Right ventricle myocardium inferior (tissue), 1 donor: ENCODE data around the gene POM121. TPM values are rescaled to one million over a fixed set of nuclear protein-coding genes. Genes with fewer than 3 reads are reported as not detected.
A peak's percentile ranks its signal among the peaks of the same experiment; 100 is the strongest.
"Not testable (repeated sequence)": the region's sequence is repeated elsewhere in the genome, so short reads cannot be mapped to it uniquely, and the experiment has no call there.

Experiments
- ATAC-seq: fragments of 200-7000 bp; cut with Tn5 transposase; one replicate; pipeline ENCODE4 v1.9.1; 2020; ENCODE audit warnings: mild to moderate bottlenecking, moderate library complexity
- DNase-seq: peaks from one replicate; pipeline ENCODE4 v3.0.0; 2021; ENCODE audit errors: missing footprints
- intact Hi-C: fragments of 100-400 bp; cut with DNase I; formaldehyde crosslinking; loops from one replicate; pipeline ENCODE4 v1.11.0; 2022
- total RNA-seq: library from RNA; stranded (reverse); fragmentation: NEBNext Ultra II Directional; extraction: Animal tissue kit (Norgen Biotek cat#: 25700); gene quantifications from one replicate; pipeline ENCODE4 v1.2.1, GENCODE V29; 2021
- donor health status: DM: no; HTN: yes; CAD: no; lungs with severe emphysema.

POM121 gene
- total RNA-seq, 1 donor from 2014 or later = 15.5 TPM

DNA sequence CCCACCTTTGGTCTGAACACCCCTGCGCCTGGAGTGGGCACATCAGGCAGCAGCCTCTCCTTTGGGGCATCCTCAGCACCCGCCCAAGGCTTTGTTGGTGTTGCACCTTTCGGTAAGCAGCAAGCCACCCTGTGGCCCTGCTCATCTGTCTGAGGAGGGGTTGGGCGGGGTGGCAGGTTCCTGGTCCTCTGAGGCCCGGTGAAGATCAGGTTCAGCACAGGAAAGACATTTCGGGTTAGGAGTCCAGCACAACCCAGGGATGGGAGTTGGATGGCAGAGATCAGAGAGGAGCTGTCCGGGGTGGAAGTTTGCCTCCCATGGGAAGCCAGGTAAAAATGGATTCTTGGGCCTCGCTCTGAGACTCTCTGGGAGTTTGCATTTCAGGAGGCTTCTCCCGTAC, 20.7 kb downstream of the POM121 start:
- intact Hi-C loops, DNase-seq, ATAC-seq: not testable (repeated sequence)

DNA sequence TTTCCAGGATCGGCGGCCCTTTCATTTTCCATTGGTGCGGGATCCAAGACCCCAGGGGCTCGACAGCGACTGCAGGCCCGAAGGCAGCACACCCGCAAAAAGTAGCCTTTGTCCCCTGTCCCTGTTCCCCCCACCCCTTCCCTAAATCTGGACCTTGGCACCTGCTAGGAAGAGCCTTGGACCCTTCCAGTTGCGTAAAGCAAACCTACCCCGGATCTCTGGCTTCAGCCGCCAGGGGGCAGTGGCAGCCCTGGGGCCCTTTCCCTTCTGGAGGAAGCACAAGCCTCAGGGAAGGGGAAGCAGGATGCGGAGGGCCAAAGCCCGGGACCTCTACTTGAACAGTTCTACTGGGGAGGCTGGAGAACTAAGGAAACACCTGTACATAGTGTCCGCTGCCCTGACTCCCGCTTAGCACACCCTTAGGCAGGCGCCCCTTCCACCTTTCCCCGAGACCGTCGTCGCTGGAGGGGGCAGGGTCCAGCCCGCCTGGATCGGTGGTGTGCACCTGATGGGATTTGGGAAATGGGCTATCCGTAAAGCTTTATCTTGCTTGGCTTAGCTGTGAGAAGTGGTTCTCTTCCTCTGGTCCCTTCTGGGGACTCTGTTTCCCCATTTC, 21.3 kb downstream of the POM121 start:
- DNase-seq, intact Hi-C loops, ATAC-seq: not testable (repeated sequence)

DNA sequence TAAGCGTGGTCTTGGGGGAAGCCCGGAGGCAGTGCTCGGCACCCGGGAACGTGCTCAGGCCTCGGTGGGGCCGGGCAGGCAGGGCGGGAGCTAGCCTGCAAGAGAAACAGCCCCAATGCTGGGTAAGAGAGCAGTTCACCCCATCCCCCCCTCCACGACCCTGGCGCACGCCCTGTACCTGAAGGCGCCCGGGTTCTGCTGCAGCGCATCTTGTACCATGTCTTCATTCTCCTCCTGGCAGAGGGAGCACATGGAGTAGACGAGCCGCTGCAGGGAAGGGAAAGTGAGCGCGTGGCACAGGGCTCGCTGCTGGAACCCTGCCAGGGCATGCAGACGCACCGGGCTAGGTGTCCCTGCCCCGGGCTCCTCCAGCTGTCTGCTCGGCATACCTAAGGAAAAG, 23.8 kb downstream of the POM121 start:
- DNase-seq, intact Hi-C loops, ATAC-seq: not testable (repeated sequence)

DNA sequence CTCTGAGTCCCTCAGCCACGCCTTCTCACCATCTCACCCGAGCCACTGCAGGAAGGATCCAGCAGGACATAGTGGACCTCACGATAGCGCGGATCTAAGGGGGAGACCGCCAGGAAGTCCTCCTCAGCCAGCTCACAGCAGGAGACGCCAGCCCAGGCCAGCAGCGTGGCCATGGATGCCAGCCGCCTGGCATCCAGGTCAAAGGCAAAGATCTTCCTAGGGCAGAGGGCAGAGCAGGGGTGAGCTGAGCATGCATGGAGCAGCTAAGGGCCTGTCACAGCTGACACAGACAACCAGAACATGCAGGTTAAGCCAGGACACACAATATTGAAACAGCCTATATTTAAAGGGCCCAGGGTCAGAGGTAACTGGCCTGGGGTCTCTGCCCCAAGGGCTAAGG, 24.4 kb downstream of the POM121 start:
- DNase-seq, ATAC-seq, intact Hi-C loops: not testable (repeated sequence)

DNA sequence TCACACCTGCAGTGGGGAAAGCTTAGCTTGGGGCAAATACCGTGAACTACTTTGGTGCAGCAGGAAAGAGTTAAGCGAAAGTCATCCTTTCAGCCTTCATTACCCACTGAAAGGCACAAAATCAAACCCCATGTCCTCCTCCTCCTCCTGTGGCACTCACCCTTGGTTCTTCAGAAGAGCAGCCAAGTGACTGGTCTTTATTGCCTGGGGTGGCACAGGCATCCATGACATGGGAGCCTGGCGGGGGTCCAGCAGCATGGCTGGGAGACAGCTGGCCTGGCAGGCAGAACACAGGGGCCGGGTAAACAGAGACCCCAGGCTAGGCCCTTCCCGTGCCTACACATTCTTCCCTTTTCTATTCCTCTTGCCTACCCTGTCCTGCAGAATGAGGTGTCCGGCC, 24.8 kb downstream of the POM121 start:
- intact Hi-C loops, ATAC-seq, DNase-seq: not testable (repeated sequence)

DNA sequence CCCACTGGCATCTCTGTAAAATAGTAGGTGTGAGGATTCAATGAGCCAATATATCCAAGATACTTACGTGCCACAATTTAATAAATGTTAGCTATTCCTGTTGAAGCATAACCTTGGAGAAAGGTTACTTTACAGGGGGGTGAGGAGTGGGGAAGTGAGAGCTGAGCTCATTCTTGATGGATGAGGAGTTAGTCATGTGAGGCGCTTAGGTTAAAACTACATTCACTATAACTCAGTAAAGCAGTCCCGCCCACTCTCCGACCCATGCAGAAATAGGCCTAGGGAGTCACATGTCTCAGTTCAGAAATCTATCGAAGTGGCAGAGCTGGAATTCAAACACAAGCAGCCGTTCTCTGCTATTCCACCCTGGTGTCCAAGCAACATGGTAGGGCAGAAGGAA, 25.5 kb downstream of the POM121 start:
- DNase-seq, intact Hi-C loops, ATAC-seq: not testable (repeated sequence)

DNA sequence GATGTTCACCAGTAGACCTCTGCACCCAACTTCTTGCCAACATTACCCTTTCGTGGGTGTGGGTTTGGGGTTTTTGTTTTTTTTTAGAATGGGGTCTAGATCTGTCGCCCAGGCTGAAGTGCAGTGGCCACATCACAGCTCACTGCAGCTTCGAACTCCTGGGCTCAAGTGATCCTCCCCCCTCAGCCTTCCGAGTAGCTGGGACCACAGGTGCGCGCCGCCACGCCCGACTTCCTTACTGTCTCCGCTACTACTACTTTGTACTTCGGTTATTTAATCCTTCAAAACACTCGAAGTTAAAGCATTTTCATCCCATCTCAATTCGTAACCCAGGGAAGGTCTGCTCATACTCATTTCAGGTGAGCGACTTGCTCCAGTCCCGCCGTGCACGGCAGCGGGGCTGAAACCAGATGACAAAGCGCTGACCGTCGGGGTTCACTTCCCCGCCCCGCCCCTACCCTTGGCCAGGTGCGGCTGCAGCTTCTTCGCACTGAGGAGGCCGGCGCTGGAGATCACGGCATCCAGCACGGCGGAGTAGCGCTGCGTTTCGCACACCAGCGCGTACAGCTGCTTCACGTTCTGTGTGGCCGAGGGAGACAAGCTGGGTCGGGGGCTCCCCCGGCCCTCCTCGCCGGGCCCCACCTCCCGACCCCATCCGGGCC, 29.1 kb downstream of the POM121 start:
- peak; percentile 15 for ATAC-seq
- DNase-seq, intact Hi-C loops: not testable (repeated sequence)

DNA sequence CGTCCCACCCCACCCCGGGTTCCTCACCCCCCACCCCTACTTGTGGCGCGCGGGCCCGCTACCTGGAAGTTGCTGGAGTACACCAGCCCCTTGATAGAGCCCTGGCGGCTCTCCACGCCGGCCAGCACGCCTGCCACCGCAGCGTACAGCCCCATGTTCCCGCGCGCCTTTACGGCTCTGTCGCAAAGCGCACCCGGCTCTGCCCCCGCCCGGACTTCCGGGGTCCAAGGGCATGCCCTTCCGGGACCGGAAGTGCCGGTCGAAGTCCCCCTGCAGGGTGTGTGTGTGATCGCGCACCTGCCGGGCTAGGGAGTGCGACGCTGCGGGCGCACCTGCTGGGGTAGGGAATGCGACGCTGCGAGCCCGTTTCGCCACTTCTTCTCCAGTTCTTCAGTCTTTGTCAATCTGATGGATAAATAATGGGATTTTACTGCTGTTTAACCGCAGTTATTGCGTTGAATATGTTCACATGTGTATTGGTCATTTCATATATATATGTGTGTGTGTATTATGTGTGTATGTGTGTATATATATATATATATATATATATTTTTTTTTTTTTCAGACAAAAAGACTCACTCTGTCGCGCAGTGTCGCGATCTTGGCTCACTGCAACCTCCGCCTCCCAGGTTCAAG, 29.8 kb downstream of the POM121 start:
- ATAC-seq = peak; percentile 98
- intact Hi-C loops = not testable (repeated sequence)
- DNase-seq = peak; percentile 64

DNA sequence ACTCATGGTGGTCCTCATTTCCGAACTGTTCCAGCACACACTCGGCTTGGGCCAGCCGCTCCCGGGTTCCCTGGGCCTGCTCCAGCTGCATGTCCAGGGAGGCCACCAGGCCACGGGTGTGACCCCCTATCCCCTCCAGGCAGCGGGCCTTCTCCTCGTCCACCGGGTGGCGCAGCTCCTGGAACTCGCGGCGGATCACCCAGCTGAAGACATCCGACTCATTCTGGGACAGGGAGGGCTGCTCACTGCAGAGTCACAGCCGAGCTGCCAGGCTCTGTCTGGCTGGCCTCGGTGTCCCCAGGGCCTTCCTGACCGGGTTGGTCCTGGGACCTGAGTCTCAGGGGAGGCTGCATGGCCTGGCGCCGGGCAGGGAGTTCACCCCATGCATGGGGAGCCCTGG, 35.1 kb downstream of the POM121 start:
- DNase-seq, ATAC-seq, intact Hi-C loops: not testable (repeated sequence)

DNA sequence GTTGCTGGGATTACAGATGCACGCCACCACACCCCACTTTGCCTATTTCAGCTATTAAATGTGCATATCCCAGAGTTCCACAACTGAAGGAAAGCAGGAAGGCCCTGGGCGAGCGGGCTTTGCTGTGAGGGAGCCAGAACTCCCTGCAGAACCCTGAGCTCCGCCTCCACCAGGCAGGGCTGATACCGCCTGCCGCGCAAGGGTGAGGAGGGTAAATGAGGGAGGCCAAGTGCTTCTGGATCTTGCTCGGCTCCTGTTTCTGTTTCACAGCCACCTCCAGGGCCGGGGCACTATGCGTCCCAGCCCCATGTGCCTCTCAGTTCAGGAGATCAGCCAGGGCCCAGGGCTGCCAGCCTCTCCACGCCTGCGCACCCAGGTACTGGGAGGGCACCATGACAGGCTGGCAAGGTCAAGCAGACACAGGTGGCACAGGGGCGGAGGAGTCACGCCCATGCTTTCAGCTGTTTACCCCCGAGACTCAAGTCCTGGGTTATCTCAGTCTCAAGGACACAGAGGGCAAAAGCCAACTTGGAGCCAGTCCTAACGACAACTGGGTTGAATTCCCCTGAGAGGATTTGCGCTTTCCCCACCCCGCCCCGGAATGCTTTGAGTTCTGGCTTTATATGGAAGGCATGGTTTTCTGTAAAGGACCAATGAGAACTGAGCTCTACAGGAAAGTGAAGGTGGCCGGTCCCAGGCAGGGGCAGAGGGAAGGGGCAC, 35.9 kb downstream of the POM121 start:
- peak; percentile 72 for ATAC-seq
- intact Hi-C loops, DNase-seq: not testable (repeated sequence)

DNA sequence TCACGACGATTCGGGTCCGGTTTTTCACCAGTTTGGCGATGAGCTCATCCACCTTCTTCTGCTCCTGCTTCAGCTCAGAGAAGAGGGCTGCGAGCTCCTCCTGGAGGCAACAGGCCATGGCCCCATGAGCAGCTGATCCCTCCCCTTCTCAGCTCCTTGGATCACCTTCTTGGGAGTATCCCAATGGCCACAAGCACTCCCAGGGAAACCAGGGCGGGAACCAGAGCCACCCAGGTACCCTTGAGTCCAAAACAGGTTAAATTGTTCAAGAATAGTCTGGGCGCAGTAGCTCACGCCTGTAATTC, 36.4 kb downstream of the POM121 start:
- ATAC-seq, DNase-seq, intact Hi-C loops: not testable (repeated sequence)

DNA sequence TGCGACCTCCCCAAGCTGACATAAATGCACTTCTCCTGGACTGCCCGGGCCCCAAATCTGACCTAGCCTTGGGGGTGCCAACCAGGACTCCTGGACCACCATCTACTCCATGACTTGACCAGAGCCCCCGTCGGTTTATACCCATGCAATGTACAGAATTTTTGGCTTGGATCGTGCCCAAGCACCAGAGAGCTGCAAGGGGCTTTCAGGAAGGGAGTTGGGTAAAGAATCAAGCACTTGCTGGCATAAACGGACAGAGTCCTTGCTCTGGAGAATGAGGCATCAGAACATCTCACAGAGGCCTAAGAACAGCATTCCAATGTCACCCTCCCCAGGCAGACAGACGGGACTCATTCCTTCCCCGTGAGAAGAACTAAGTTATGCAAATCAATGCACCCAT, 38.2 kb downstream of the POM121 start:
- ATAC-seq, DNase-seq, intact Hi-C loops: not testable (repeated sequence)

DNA sequence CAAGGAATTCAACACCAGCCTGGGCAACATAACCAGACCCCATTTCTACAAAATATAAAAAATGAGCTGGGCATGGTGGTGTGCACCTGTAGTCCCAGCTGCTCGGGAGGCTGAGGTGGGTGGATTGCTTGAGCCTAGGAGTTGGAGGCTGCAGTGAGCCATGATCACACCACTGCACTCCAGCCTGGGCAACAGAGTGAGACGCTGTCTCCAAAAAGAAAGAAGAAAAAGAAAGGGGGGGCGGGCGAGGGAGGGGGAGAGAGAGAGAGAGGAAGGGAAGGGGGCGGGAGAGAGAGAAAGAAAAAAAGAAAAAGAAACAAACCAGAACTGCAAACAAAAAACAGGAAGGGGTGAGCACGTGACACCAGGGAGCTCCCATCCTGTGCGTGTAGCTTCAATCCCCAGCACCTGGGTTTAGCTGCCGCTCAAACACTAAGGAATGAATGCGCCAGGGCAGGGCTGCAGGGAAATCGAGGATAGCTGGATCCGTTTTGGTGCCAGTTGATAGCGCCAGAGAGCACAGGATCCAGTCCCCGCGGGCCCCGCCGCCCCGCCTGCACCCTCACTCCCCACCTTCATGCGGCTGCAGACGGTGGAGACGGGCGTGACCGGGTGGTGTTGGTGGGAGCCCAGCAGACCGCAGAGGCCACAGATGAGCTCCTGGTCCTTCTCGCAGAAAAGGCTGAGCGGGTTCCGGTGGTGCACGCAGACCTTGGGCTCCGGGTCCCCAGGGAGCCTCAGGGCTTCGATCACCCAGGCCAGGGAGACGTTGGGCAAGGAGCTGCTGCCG, 40.5 kb downstream of the POM121 start:
- ATAC-seq, intact Hi-C loops: not testable (repeated sequence)

DNA sequence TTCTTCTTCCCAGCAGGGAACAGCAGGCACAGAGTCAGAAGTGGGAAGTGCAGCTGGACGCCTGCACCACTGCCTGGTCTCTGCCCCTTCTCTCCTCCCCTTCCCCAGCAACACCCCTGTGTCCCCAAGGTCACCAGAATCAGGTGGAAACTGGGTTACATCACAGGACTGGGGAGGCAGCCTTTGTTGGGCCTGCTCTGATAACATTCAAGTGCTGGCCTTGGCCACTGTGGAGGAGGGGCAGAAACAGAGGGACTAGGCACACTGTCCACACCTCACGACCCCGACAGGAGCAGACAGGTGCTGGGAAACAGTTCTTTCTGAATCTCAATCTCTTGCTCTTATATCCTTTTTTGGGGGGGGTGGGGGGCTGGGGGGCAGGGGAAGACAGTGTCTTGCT, 42.0 kb downstream of the POM121 start:
- intact Hi-C loops, ATAC-seq: not testable (repeated sequence)
- peak; percentile 7 for DNase-seq

More for the DNA sequence above, 40.5 kb downstream of the POM121 start:
- DNase-seq = not testable (repeated sequence)

DNA sequence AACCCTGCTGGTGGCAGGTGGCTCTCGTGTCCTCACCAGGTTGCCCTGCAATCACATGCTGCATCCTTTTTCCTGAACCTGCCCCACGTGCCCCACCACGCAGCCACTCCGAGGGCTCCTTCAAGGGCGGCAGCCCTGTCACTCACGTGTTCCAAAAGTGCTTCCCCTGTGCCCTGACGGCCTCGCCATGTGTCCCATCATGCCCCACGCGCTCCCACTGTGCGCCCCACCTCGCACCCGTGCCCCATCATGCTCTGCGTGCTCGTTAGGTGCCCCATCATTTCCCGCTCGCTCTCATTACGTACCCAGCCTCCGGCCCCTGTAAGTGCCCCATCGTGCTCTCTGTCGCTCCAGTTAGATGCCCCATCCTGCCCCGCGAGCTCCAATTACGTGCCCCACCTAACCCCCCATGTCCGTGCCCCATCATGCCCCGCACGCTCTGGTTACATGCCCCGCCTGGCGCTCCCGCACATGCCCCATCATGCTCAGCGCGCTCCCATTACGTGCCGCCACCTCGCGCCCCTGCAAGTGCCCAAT, 44.2 kb downstream of the POM121 start, which contains the start of gene TRIM74:
Gene TRIM74, minus strand, starts transcription at position 487 of the 537 bp plus-strand sequence. CDS start 3,309 bp downstream, outside the sequence.
- ATAC-seq, intact Hi-C loops: not testable (repeated sequence)

DNA sequence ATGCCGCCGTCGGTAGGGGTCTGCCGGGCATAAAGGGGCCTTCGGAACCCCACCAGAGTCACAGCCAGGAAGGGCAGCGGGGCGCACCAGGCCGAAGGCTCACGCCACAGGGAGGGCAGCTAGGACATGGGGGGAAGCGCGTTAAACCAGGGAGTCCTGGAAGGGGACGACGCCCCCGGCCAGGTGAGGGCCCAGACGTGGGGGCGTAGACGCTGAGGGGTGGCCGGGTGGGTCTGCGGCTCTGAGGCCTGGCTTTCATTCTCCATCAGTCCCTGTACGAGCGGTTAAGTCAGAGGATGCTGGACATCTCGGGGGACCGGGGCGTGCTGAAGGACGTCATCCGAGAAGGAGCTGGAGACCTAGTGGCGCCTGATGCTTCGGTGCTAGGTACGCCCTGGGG, 44.8 kb downstream of the POM121 start:
- intact Hi-C loops, ATAC-seq, DNase-seq: not testable (repeated sequence)

More for the DNA sequence above, 44.2 kb downstream of the POM121 start, which contains the start of gene TRIM74:
- DNase-seq = not testable (repeated sequence)

DNA sequence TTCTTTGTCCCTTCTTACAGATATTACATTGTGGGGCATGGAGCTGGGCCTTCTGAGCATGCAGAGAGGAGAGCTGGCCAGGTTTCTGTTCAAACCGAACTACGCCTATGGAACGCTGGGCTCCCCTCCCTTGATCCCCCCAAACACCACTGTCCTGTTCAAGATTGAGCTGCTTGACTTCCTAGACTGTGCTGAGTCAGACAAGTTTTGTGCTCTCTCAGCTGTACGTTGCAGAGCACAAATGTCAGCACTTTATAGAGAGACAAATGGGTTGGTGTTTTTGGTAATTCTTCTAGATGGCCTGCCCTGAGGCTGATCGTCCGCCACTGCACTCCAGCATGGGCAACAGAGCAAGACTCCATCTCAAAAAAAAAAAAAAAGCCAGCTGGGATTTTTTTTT, 46.6 kb downstream of the POM121 start:
- peak; percentile 21 for ATAC-seq
- intact Hi-C loops, DNase-seq: not testable (repeated sequence)

DNA sequence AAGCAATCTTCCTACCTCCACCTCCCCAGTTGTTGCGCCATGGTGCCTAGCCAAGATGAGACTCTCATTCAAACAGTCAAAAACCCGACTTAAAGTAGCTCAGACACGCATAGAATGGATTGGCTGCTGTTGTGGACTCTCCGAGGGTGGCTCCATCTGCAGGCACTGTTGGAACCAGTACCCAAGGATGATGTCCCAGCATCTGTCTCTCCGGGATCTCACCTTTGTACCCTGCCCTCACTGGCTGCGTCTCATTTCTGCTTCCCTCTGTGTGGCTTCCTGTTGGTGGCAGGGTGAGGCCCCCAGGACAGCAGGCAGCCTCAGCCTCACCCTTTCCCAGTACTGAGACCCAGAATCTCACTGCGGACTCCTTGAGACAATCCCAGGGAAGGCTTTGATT, 49.9 kb downstream of the POM121 start:
- ATAC-seq, intact Hi-C loops, DNase-seq: not testable (repeated sequence)
